Pulmonary artery endothelial cell (primary cell): ENCODE results near the gene TIAM1. TPM values are rescaled to one million over a fixed set of nuclear protein-coding genes. Genes with fewer than 3 reads are reported as not detected.
"Not testable (repeated sequence)": the region's sequence is repeated elsewhere in the genome, so short reads cannot be mapped to it uniquely, and the experiment has no call there.

Experiments used
- DNase-seq: peaks from one replicate; pipeline ENCODE4 v3.0.0-alpha.2; 2011; ENCODE audit warnings: low read depth, low spot score
- total RNA-seq: library from RNA; depleted of rRNA; stranded (reverse); fragments of >200 nt; gene quantifications from 2 replicates; pipeline ENCODE4 v1.2.3, GENCODE V29; 2014

The TIAM1 gene
- total RNA-seq, 1 donor from 2014 or later, result under 0.01 TPM

DNA sequence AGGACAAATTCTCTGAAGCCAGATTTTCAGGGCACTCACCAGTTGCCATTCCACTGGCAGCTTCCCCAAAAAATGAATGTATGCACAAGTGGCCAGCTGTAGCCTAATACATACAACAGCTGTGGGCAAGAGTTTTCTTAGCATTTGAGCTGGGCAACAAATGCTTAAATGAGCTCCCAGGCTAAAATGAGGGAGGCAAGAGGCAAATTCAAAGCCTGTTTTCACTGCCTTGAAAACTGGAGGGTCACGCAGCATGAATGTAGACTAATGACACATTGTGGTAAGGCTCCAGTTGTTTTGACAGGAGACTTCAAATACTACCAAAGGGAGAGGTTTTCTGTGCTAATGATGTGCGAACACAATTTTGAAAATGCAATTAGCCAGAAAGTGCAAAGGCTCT lies 88.2 kb downstream of the TIAM1 start:
- DNase-seq, result no peak

GRCh38 chr21:31255036-31255435 lies 89.0 kb downstream of the TIAM1 start:
- no peak for DNase-seq

DNA sequence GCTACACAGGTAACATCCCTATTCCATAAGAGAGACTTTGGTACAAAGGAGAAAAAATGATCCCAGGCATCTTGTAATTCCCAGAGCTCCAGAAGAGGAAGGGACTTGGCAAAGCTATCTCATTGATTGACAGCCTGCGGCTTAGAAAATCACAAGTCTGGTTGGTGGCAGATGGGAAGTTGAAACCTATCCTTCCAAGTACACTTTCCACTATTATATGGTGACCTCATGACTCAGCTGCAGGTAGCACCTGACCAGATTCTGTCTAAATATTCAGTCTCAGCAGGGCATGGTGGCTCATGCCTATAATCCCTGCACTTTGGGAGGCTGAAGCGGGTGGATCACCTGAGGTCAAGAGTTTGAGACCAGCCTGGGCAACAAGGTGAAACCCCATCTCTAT lies 89.9 kb downstream of the TIAM1 start:
- DNase-seq, result no peak

- DNase-seq, result no peak
Measured at GRCh38 chr21:31253684-31254083, 90.4 kb downstream of the TIAM1 start.

- no peak for DNase-seq
Measured at GRCh38 chr21:31252611-31253010, 91.5 kb downstream of the TIAM1 start.

GRCh38 chr21:31252091-31252490 lies 92.0 kb downstream of the TIAM1 start:
- DNase-seq, result no peak

- DNase-seq, result no peak
Measured at GRCh38 chr21:31251686-31252085, 92.4 kb downstream of the TIAM1 start.

- DNase-seq, result no peak
Measured at GRCh38 chr21:31248598-31248997, 95.5 kb downstream of the TIAM1 start.

GRCh38 chr21:31243611-31244010 lies 100.5 kb downstream of the TIAM1 start:
- no peak for DNase-seq

GRCh38 chr21:31236528-31236927 lies 107.5 kb downstream of the TIAM1 start:
- no peak for DNase-seq

GRCh38 chr21:31235671-31236450 lies 108.2 kb downstream of the TIAM1 start:
- no peak for DNase-seq

DNA sequence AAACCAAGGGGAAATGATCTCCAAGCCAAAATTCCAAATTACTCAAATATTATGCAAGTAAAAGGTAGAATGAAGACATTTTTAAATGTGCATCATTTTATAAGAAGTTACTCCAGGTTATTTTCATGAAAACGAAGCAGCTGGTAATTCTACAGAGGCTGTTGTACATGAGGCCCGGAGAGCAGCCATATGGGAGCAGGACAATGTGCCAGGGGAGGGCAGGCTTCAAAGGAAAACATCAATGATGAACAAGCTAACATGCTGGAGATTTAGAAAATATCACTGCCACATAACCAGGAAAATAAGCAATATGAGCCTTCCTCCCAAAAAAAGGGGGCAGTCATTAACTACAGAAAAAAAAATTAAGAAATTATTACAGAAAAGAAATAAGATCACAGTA lies 109.1 kb downstream of the TIAM1 start:
- no peak for DNase-seq

DNA sequence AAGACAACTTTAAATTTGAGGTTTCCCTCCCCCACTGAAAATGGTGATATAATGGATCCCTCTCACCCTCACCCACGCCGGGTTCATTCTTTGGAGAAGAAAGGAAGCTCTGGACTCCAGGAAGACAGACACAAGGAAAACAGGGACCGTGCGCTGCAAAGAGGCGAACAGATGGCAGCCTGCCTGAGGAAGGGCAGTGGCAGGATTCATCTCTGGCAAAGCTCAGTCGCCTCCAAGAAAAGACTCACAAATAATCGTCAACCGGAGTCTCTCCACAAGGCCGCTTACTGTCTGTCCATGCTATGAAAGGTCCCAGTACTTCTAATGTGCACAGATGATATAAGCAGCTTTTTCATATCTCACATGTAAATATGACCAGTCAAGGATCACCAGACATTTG lies 110.3 kb downstream of the TIAM1 start:
- DNase-seq, result no peak

DNA sequence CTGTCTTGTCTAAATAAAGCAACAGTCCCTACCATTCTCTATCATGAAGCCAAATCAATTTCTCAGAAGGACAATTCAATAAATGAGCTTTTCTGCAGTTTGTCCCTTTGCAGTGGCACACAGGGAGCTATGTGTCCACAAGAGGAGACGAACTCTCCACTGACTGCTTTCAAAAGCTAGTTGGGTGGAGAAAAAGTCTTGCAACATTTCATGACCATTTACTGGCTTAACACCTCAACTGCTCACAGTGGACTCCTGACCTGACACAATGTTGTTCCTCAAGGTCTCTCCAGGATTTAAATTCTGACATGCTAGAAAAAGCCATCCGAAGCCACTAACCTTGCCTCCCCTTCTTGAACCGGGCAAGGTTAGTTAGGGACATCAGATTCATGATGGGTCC lies 111.7 kb downstream of the TIAM1 start:
- DNase-seq, result no peak

- DNase-seq, result no peak
Measured at GRCh38 chr21:31230937-31231336, 113.1 kb downstream of the TIAM1 start.

GRCh38 chr21:31228723-31229122 lies 115.3 kb downstream of the TIAM1 start:
- not testable (repeated sequence) for DNase-seq

DNA sequence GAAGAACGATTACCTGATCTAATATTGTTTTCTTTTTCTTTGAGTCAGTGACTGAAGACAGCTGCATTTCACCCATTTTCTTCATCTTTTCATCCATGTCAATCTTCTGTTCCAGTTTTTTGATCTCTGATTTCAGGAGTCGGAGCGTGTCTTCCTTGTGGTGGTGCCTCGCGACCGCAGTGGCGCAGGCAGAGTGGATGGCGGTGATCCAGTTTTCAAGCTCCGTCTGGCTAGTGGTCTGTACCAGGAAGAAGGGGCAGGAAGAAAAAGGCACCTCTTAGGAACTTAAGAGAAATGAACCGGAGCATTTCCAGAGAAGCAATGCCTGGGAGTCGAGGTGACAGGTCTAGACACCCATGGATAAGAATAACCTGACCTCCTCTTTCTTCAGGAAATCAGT lies 118.3 kb downstream of the TIAM1 start:
- DNase-seq, result no peak

DNA sequence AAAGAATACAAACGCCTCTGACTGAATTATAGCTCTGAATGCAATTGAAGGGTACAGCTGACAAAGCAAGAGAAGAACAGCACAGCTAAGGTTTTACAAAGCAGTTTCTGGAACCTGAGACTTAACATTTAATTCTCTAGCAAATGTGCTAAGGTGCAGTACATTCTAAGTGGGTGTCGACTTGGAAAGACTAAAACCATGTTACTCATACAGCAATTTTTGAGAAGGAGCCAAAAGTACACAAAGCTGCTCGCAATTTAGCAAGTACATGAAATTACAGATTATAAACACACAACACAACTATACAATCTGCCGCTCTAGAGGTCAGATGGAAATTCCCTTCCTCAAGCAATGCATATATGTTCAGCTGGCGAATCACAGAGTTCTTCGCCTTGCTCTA lies 121.9 kb downstream of the TIAM1 start:
- DNase-seq, result no peak

DNA sequence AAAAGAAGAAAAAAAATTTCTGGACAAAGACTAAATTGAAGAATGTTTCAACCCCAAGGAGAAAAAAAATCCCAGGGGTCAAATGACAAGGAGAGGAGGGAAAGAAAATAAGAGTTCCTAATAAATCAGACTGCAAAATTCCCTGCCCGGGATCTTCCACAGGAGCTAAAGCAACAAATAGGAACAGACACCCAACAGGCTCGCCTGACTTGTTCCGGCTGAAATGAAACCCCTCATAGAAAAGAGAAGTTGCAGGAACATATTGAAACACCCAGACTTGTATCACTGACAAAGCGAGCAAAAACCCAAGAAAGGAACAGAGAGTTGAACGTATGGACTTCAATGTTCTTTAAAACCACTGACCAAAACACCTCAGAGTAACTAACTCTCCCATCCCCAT lies 123.0 kb downstream of the TIAM1 start:
- DNase-seq, result no peak

GRCh38 chr21:31220575-31220974 lies 123.5 kb downstream of the TIAM1 start:
- DNase-seq, result no peak

- no peak for DNase-seq
Measured at GRCh38 chr21:31218830-31219608, 125.0 kb downstream of the TIAM1 start.

DNA sequence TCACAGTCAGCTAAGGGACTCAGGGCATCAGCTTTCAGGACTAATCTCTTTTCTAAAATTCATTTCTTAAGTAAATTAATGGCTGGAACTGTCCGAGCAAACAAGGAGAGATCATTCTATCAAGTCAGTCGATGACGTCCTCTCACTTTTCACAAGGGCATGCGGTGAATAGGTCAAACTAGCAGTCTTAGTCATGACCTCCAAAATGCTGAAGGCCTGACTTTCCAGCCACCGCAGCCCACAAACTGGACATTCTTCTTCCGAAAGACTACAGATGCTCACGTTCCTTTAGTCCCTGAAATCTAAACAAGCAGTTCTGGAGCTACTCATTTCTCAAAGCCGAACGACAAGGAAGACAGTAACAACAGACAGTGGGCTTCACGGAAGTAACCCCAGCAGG lies 127.9 kb downstream of the TIAM1 start:
- DNase-seq, result no peak

GRCh38 chr21:31213787-31214186 lies 130.3 kb downstream of the TIAM1 start:
- DNase-seq, result no peak
